ENCODE results near the gene ZBED5. TPM values are rescaled to one million over a fixed set of nuclear protein-coding genes. Genes with fewer than 3 reads are reported as not detected.

Gene ZBED5
- total RNA-seq (2014; rRNA removed; shearing (Covaris generic)) = 34.2 and 47.7 TPM in 2 replicates

DNA sequence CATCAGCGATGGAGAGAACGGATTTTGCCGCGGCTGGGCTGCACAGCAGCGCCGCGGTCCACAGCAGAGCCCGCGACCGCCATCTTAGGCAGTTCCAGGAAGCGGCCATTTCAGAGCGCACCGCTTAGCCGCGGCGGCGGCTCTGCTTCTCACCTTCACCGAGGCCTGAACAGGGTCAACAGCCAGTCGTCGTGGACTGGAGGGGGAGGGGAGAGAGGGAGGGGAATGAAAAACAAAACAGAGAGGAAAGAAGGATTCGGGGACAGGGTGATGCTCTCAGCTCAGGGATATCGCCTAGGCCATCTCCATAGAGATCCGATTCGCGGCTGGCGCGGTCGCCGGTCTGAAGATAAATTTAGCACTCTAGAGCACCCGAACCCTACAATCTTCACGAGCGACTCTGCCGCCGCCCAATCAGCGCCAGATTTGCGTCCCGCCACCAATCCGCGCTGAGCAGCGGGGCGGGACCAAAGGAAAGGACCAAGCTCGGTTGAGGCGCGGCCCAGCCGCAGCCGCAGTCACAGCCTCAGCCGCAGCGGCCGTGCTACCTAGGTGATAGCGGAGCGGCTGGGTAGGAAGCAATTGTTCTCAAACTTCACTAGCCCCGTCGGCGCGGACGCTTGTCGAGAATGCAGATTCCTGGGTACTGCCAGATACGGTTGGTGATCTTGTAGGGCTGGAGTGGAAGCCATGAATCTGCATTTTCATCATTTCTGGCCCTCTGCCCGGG lies at the start of gene ZBED5:
Gene ZBED5 (minus strand): TSS at position 345 of the 730 bp plus-strand sequence. CDS start 3,108 bp downstream, outside the sequence.
- Histone ChIP-seq H3K4me3 (ENCODE audit: insufficient read depth, low read depth, low read length) (peak within 1 kb of the TSS; percentile 79), H3K36me3 (replicated peaks; ENCODE audit: control insufficient read depth, insufficient read depth, low read length) (peaks cover 19% of the 10 kb centered on the region), H3K27me3 (ENCODE audit: control insufficient read depth, insufficient read depth, low read length) (no peaks in the 10 kb centered on the region)
- peak; percentile 93 for DNase-seq

DNA sequence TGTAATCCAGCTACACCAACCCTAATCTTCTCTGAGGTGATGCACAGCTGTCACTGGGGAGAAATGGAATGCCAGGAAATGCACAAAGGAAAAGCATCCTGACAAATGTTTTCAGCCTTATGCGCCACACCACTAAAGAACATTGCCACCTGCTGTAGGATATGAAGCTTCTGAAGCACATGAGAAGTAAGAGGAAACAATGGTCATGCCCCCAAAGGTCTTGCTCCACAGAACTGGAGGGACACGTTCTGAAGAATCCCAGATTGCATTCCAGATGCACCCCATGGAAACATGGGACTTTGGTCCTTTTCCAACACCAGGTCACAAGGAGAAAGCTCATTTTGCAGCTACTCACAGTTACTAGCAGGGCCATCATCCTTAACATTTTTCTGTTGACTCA lies 48.7 kb upstream of the ZBED5 start:
- no peak overlapping the region for H3K4me3 ChIP-seq (ENCODE audit: insufficient read depth, low read depth, low read length)
- DNase-seq = no peak
- H3K27me3 ChIP-seq (ENCODE audit: control insufficient read depth, insufficient read depth, low read length) = no peaks in the 10 kb centered on the region
- no peaks in the 10 kb centered on the region for H3K36me3 ChIP-seq (replicated peaks; ENCODE audit: control insufficient read depth, insufficient read depth, low read length)

- no peaks in the 10 kb centered on the region for H3K27me3 ChIP-seq (ENCODE audit: control insufficient read depth, insufficient read depth, low read length)
- DNase-seq = no peak
- no peaks in the 10 kb centered on the region for H3K36me3 ChIP-seq (replicated peaks; ENCODE audit: control insufficient read depth, insufficient read depth, low read length)
- no peak overlapping the region for H3K4me3 ChIP-seq (ENCODE audit: insufficient read depth, low read depth, low read length)
Measured at GRCh38 chr11:10902301-10903063, 44.6 kb upstream of the ZBED5 start.

- no peak overlapping the region for H3K4me3 ChIP-seq (ENCODE audit: insufficient read depth, low read depth, low read length)
Measured at GRCh38 chr11:10900681-10901415, 43.0 kb upstream of the ZBED5 start.

DNA sequence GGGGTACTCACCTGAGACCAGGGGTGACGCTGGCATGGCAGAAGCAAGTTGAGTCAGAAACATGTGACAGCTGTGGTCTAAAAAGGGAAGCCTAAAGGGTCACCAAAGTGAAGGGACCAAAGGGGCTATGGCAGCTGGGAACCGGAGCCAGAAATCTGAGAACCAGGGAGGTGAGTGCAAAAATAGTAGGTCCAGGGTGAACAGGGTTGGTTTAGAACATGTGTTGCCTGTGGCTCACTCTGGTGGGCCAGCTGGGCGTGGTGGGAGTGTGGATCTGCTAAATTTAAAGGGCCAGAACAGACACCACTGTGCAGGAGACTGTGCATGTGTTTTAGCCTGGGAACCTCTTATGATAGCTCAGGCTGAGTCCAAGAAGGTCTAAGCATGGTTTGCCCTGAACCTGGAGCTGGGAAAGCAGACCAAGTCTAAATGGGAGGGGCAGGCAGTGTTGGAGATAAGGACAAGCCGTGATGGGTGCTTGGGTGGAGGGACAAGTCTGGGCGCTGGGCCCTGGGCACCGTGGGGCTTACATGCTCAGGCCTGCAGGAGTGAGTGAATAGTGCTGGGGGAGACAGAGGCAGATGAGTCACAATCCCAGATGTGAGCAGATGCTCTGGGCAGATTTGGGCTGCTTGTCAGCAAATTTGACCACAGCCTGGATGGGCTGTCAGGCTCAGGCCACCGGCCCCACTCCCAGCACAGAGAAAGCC lies 41.4 kb upstream of the ZBED5 start:
- Histone ChIP-seq H3K27me3 (ENCODE audit: control insufficient read depth, insufficient read depth, low read length) (no peaks in the 10 kb centered on the region), H3K36me3 (replicated peaks; ENCODE audit: control insufficient read depth, insufficient read depth, low read length) (no peaks in the 10 kb centered on the region), H3K4me3 (ENCODE audit: insufficient read depth, low read depth, low read length) (no peak overlapping the region)
- no peak for DNase-seq

More at GRCh38 chr11:10900681-10901415, 43.0 kb upstream of the ZBED5 start:
- DNase-seq = no peak
- Histone ChIP-seq H3K27me3 (ENCODE audit: control insufficient read depth, insufficient read depth, low read length) (no peaks in the 10 kb centered on the region), H3K36me3 (replicated peaks; ENCODE audit: control insufficient read depth, insufficient read depth, low read length) (no peaks in the 10 kb centered on the region)

DNA sequence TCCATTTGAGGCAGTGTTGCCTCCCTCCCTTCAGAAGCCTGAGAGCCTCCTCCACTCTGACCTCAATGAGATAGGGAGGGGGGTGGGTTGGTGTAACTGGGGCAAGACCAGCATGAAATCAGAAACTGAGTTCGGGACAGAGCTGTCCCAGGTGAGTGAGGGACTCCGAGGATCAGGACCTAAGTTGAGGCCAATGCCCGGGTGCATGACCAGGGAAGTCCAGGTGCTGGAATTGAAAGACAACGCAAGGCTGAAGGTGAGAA lies 40.8 kb upstream of the ZBED5 start:
- H3K36me3 ChIP-seq (replicated peaks; ENCODE audit: control insufficient read depth, insufficient read depth, low read length) = no peaks in the 10 kb centered on the region
- DNase-seq = no peak
- H3K27me3 ChIP-seq (ENCODE audit: control insufficient read depth, insufficient read depth, low read length) = no peaks in the 10 kb centered on the region
- H3K4me3 ChIP-seq (ENCODE audit: insufficient read depth, low read depth, low read length) = no peak overlapping the region

DNA sequence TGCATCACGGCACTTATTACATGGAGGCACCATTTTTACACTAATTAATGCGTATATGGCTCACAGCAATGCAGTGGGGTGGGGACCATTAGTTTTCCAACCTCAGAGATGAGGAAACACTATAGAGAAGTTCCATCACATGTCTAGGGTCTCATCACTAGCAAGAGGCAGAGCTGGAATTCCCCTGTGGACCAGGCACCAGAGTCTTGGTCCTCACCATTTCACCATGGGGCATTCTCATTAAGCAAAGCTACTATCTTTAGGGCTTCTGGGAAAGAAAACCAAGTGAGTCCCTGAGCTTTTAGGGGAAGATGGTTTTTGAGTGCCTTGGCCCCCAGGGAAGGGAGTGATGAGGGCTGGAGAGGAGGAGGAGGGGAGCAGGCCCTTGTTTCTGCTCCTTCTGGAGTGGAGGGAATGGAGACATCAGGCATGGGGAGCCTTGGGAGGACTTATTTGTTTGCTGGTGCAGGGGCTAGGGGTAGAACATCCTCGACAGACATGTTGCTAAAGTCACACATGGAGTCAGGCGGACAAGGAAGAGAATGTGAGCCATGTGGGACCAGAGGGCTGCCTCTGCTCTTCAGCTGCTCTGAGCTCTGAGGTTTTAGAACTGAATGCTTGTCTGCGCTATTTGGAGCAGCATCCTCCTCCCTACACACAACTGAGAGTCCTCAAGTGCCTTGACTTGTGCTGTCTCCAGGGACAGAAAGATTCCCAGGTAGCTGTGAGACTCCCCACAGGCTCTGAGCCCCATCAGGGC lies 40.3 kb upstream of the ZBED5 start:
- no peaks in the 10 kb centered on the region for H3K36me3 ChIP-seq (replicated peaks; ENCODE audit: control insufficient read depth, insufficient read depth, low read length)
- no peak for DNase-seq
- H3K27me3 ChIP-seq (ENCODE audit: control insufficient read depth, insufficient read depth, low read length) = no peaks in the 10 kb centered on the region
- H3K4me3 ChIP-seq (ENCODE audit: insufficient read depth, low read depth, low read length) = no peak overlapping the region

GRCh38 chr11:10897150-10897549 lies 39.3 kb upstream of the ZBED5 start:
- Histone ChIP-seq H3K36me3 (replicated peaks; ENCODE audit: control insufficient read depth, insufficient read depth, low read length) (no peaks in the 10 kb centered on the region), H3K27me3 (ENCODE audit: control insufficient read depth, insufficient read depth, low read length) (no peaks in the 10 kb centered on the region), H3K4me3 (ENCODE audit: insufficient read depth, low read depth, low read length) (no peak overlapping the region)
- DNase-seq = no peak

DNA sequence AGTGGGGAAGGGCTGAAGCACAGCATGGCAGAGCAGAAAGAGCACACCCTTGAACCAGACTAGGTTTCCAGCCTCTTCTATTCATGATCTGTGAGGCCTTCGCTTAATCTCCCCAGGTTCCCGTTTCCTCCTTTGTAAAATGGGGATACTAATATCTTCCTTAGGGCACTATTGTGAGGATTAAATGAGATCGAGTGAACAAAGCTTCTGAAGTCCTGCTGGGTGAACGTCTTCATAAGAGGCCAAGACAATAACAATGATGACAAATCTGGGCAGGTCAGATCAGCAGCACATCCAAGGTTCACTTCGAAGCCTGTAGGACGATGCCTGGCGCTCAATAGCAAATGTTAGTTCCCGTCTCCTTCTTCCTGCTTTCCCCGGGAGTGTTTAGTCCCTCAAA lies 38.6 kb upstream of the ZBED5 start:
- H3K4me3 ChIP-seq (ENCODE audit: insufficient read depth, low read depth, low read length) = no peak overlapping the region
- H3K27me3 ChIP-seq (ENCODE audit: control insufficient read depth, insufficient read depth, low read length) = no peaks in the 10 kb centered on the region
- DNase-seq = no peak
- no peaks in the 10 kb centered on the region for H3K36me3 ChIP-seq (replicated peaks; ENCODE audit: control insufficient read depth, insufficient read depth, low read length)

DNA sequence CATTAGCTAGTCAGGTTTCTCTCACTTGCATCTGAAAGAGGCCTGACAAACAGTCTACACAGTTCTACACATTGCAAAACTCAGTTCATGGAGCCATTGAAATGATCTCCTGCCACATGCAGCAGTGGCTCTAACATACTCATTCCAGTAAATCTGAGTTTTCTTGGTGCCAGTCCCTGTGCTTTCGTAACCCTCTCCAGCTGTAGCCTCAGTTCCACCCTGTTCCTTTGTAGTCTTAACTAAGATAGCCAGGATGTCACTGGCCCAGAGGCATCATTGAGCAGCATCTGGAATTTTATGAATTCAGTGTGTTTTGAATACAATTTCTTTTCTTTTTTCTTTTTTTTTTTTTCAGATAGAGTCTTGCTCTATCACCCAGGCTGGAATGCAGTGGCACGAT lies 37.4 kb upstream of the ZBED5 start:
- DNase-seq = no peak
- H3K36me3 ChIP-seq (replicated peaks; ENCODE audit: control insufficient read depth, insufficient read depth, low read length) = no peaks in the 10 kb centered on the region

DNA sequence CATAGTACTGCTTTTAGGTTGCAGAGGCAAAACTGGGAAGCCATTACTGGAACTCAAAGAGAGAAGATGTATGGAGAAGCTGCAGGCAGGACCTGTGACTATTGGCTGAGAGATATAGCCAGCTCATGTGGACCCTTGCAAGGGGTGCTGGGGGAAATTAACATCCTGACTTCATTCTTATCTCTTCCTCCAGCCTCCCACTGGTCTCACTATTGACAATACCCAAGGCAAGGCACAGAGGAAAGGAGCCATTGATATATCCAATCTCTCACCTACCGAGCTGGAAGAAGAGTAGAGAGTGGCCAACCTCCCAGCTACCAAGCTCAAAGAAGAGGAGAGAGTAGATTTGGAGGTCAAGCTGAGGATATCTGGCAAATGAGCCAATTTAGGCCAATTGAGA lies 36.8 kb upstream of the ZBED5 start:
- DNase-seq = no peak
- H3K27me3 ChIP-seq (ENCODE audit: control insufficient read depth, insufficient read depth, low read length) = no peaks in the 10 kb centered on the region
- no peak overlapping the region for H3K4me3 ChIP-seq (ENCODE audit: insufficient read depth, low read depth, low read length)
- H3K36me3 ChIP-seq (replicated peaks; ENCODE audit: control insufficient read depth, insufficient read depth, low read length) = no peaks in the 10 kb centered on the region

More for the DNA sequence above, 37.4 kb upstream of the ZBED5 start:
- Histone ChIP-seq H3K4me3 (ENCODE audit: insufficient read depth, low read depth, low read length) (no peak overlapping the region), H3K27me3 (ENCODE audit: control insufficient read depth, insufficient read depth, low read length) (no peaks in the 10 kb centered on the region)

- H3K27me3 ChIP-seq (ENCODE audit: control insufficient read depth, insufficient read depth, low read length) = no peaks in the 10 kb centered on the region
- no peak for DNase-seq
- H3K36me3 ChIP-seq (replicated peaks; ENCODE audit: control insufficient read depth, insufficient read depth, low read length) = no peaks in the 10 kb centered on the region
Measured at GRCh38 chr11:10893714-10894151, 35.9 kb upstream of the ZBED5 start.

GRCh38 chr11:10892250-10892649 lies 34.4 kb upstream of the ZBED5 start:
- Histone ChIP-seq H3K27me3 (ENCODE audit: control insufficient read depth, insufficient read depth, low read length) (no peaks in the 10 kb centered on the region), H3K4me3 (ENCODE audit: insufficient read depth, low read depth, low read length) (no peak overlapping the region), H3K36me3 (replicated peaks; ENCODE audit: control insufficient read depth, insufficient read depth, low read length) (no peaks in the 10 kb centered on the region)
- no peak for DNase-seq

More at GRCh38 chr11:10893714-10894151, 35.9 kb upstream of the ZBED5 start:
- no peak overlapping the region for H3K4me3 ChIP-seq (ENCODE audit: insufficient read depth, low read depth, low read length)

Measured in H7 (cell line).